GM23248 (cell line): Measurements from ENCODE around the gene PDHX. TPM values are rescaled to one million over a fixed set of nuclear protein-coding genes. Genes with fewer than 3 reads are reported as not detected.

ENCODE experiments used
- DNase-seq: peaks from one replicate; pipeline ENCODE4 v3.0.0-alpha.2; 2015
- H2AFZ ChIP-seq: fragments of 200-600 bp; sonication (generic); 2 replicates; pipeline ENCODE4 v1.6.1; 2016; ENCODE audit warnings: antibody characterized with exemption
- H3F3A ChIP-seq: fragments of 200-600 bp; sonication (generic); 2 replicates; pipeline ENCODE4 v1.6.1; 2016; ENCODE audit warnings: mild to moderate bottlenecking, antibody characterized with exemption, mixed run types; ENCODE audit not compliant: insufficient read depth
- H3K27ac ChIP-seq: fragments of 200-600 bp; sonication (generic); 2 replicates; pipeline ENCODE4 v1.5.1; 2016; ENCODE audit warnings: mild to moderate bottlenecking
- H3K27me3 ChIP-seq: fragments of 200-600 bp; sonication (generic); replicated peaks from 2 replicates; pipeline ENCODE4 v1.6.1; 2016; ENCODE audit warnings: mild to moderate bottlenecking; ENCODE audit not compliant: insufficient read depth
- H3K36me3 ChIP-seq: fragments of 200-600 bp; sonication (generic); 2 replicates; pipeline ENCODE4 v1.6.1; 2016; ENCODE audit warnings: low read depth, mild to moderate bottlenecking
- H3K4me1 ChIP-seq: fragments of 200-600 bp; sonication (generic); 2 replicates; pipeline ENCODE4 v1.6.1; 2016; ENCODE audit warnings: mild to moderate bottlenecking; ENCODE audit not compliant: insufficient read depth
- H3K4me2 ChIP-seq: fragments of 200-600 bp; sonication (generic); one replicate; pipeline ENCODE4 v1.6.1; 2016; ENCODE audit warnings: mild to moderate bottlenecking; ENCODE audit not compliant: unreplicated experiment
- H3K4me3 ChIP-seq: fragments of 200-600 bp; sonication (generic); 2 replicates; pipeline ENCODE4 v1.5.1; 2016; ENCODE audit warnings: mild to moderate bottlenecking
- H3K79me2 ChIP-seq: fragments of 200-600 bp; sonication (generic); 2 replicates; pipeline ENCODE4 v1.6.1; 2016; ENCODE audit warnings: mild to moderate bottlenecking; ENCODE audit not compliant: insufficient read depth
- H3K9ac ChIP-seq: fragments of 200-600 bp; sonication (generic); 2 replicates; pipeline ENCODE4 v1.6.1; 2016; ENCODE audit warnings: mild to moderate bottlenecking
- H3K9me2 ChIP-seq: fragments of 200-600 bp; sonication (generic); 2 replicates; pipeline ENCODE4 v1.6.1; 2016; ENCODE audit warnings: mixed run types, mild to moderate bottlenecking, moderate library complexity; ENCODE audit not compliant: insufficient read depth
- H3K9me3 ChIP-seq: fragments of 200-600 bp; sonication (generic); one replicate; pipeline ENCODE4 v1.6.1; 2017; ENCODE audit warnings: low read depth
- H4K20me1 ChIP-seq: fragments of 200-600 bp; sonication (generic); 2 replicates; pipeline ENCODE4 v1.6.0; 2016; ENCODE audit not compliant: insufficient read depth
- EZH2 ChIP-seq: fragments of 200-600 bp; sonication (generic); IDR thresholded peaks from 2 replicates; pipeline ENCODE4 v1.6.1; 2018; ENCODE audit warnings: antibody characterized with exemption, mild to moderate bottlenecking; ENCODE audit not compliant: insufficient read depth, poor library complexity, severe bottlenecking
- EZH2phosphoT487 ChIP-seq: fragments of 200-600 bp; sonication (generic); IDR thresholded peaks from 2 replicates; pipeline ENCODE4 v1.6.1; 2018; ENCODE audit warnings: antibody characterized with exemption, moderate library complexity, mild to moderate bottlenecking, low read depth; ENCODE audit not compliant: insufficient read depth
- WGBS, 2 experiments: methylation state at CpG; one replicate each; pipeline ENCODE4 v1.1.6; 2015 to 2017; ENCODE audit warnings: low lambda C conversion rate in 2 of 2, low coverage in 1 of 2; ENCODE audit errors: missing lambda C conversion rate in 2 of 2; 5-methylcytosine and 5-hydroxymethylcytosine counted together
- in situ Hi-C: fragments of 300-500 bp; cut with MboI; formaldehyde crosslinking; loops from 2 replicates; pipeline ENCODE4 v1.15.0; 2020
- polyA plus RNA-seq: library from polyadenylated mRNA; unstranded; fragments of >200 nt; fragmentation: Nextera tagmentation; extraction: Ambion mirVana; gene quantifications from 2 replicates; pipeline ENCODE4 v1.2.1, GENCODE V29; 2016
- total RNA-seq: library from RNA; depleted of rRNA; stranded (reverse); fragments of >200 nt; shearing (Covaris generic); gene quantifications from 2 replicates; pipeline ENCODE4 v1.2.3, GENCODE V29; 2014

PDHX gene
- total and polyA plus RNA-seq, 2 experiments from 2014 or later: 36.1 to 40.1 TPM

DNA sequence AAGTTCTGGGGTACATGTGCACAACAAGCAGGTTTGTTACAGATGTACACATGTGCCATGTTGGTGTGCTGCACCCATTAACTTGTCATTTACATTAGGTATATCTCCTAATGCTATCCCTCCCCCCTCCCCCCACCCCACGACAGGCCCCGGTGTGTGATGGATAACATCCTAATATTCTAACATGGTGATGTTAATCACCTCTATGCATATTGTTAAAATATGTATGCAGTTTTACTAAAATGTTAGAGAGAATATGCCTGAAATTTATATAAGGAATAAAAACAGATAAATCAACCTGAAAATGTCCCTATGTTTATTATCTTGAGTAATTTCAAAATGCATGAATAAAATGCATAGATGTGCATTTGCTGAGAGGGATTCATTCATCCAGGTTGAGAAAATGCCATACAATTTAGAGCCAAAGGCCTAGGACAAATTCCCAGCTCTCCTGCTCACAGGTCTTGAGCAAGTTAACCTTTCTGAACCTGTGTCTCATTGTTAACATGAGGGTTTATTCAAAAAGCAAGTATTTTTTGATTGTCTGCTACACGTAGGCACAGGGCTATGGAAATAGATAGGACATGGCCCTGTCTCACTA, 38.9 kb upstream of the PDHX start:
- 96 to 99% methylated on average over 3 of the region's 3 CpGs for WGBS, 2 experiments
- TF ChIP-seq EZH2 (no peak), EZH2phosphoT487 (no peak)

DNA sequence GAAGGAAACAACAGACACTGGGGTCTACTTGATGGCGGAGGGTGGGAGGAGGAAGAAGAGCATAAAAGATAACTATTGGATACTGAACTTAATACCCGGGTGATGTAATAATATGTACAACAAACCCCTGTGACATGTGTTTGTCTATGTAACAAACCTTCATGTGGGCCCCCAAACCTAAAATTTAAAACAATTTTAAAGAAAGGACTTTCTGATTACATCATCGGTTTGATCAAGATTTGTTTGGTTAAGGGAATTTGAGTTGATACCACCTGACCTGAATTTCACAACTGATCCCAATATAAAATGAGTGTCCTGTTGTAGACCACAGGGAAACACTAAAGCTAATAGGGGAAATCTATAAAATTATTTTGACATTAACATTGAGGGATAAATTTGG, 34.5 kb upstream of the PDHX start:
- Histone ChIP-seq H3K36me3 (peaks cover 6% of the 10 kb centered on the region), H4K20me1 (no peaks in the 10 kb centered on the region), H3K9me3 (no peaks in the 10 kb centered on the region), H3F3A (no peaks in the 10 kb centered on the region), H2AFZ (no peak overlapping the region), H3K4me3 (no peak overlapping the region), H3K4me1 (no peaks in the 10 kb centered on the region), H3K79me2 (no peaks in the 10 kb centered on the region), H3K4me2 (no peak overlapping the region), H3K9me2 (no peaks in the 10 kb centered on the region), H3K27me3 (no peaks in the 10 kb centered on the region), H3K27ac (no peak overlapping the region), H3K9ac (no peak overlapping the region)
- whole genome bisulfite sequencing, 2 experiments: 96 to 99% methylated on average over 3 of the region's 3 CpGs
- in situ Hi-C loops: no loop called here
- no peak for TF ChIP-seq EZH2
- no peak for TF ChIP-seq EZH2phosphoT487
- DNase-seq: no peak

More for the DNA sequence above, 38.9 kb upstream of the PDHX start:
- no peaks in the 10 kb centered on the region for H3K27me3 ChIP-seq
- H3K9me2 ChIP-seq: no peaks in the 10 kb centered on the region
- H3K4me3 ChIP-seq: no peak overlapping the region
- in situ Hi-C loops: no loop called here
- no peak for DNase-seq
- no peaks in the 10 kb centered on the region for H3K9me3 ChIP-seq
- no peak overlapping the region for H3K9ac ChIP-seq
- H3K4me1 ChIP-seq: no peaks in the 10 kb centered on the region
- H2AFZ ChIP-seq: no peak overlapping the region
- no peaks in the 10 kb centered on the region for H4K20me1 ChIP-seq
- no peak overlapping the region for H3K4me2 ChIP-seq
- H3K36me3 ChIP-seq: peaks cover 6% of the 10 kb centered on the region; the same call in 1 of the 2 replicates
- H3F3A ChIP-seq: no peaks in the 10 kb centered on the region
- no peak overlapping the region for H3K27ac ChIP-seq
- H3K79me2 ChIP-seq: no peaks in the 10 kb centered on the region

DNA sequence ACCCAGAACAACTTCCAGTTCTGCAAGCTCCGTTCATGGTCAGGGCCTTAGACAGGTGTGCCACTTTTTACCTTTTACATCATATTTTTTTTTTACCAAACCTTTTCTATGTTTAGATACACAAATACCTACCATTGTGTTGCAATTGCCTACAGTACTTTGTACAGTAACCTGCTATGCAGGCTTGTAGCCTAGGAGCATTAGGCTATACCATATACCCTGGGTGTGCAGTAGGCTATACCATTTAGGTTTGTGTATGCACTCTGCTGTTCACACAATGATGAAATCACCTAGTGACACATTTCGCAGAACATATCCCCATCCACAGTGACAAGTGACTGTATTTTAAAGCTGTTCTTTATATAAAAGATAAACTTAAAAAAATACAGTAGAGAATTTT, 29.8 kb upstream of the PDHX start:
- no peaks in the 10 kb centered on the region for H3K27me3 ChIP-seq
- H3K4me1 ChIP-seq: no peaks in the 10 kb centered on the region
- H3K4me3 ChIP-seq: no peak overlapping the region
- DNase-seq: no peak
- H2AFZ ChIP-seq: no peak overlapping the region
- H3K4me2 ChIP-seq: no peak overlapping the region
- WGBS, 2 experiments: 96 to 97% methylated on average over 2 of the region's 2 CpGs
- no peaks in the 10 kb centered on the region for H4K20me1 ChIP-seq
- no peaks in the 10 kb centered on the region for H3F3A ChIP-seq
- no peaks in the 10 kb centered on the region for H3K9me3 ChIP-seq
- TF ChIP-seq EZH2phosphoT487 (no peak), EZH2 (no peak)
- no peaks in the 10 kb centered on the region for H3K9me2 ChIP-seq
- no peak overlapping the region for H3K27ac ChIP-seq
- no peaks in the 10 kb centered on the region for H3K79me2 ChIP-seq
- H3K9ac ChIP-seq: no peak overlapping the region
- peaks cover 9% of the 10 kb centered on the region; the same call in 1 of the 2 replicates for H3K36me3 ChIP-seq
- in situ Hi-C loops: no loop called here

DNA sequence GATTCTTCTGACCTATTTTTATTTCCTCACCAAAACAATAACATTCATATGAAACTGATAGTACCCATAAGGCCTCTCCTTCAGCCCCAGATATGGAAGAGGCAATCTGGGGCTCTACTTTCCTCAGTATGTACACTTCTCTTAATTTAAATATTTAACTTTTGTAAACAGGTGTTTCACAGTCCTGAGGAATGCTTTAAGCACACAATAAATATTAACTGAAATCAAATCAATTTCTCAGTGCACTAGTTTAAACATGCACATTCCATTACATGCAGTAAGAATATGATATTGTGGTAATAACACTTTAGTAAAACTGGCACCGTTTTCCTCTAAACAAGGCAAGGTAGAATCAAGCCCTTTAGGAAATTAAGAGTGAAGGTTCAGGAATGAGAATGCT, 29.2 kb upstream of the PDHX start:
- no peaks in the 10 kb centered on the region for H4K20me1 ChIP-seq
- H3K9me2 ChIP-seq: no peaks in the 10 kb centered on the region
- no peak for TF ChIP-seq EZH2phosphoT487
- TF ChIP-seq EZH2: no peak
- H3K27me3 ChIP-seq: no peaks in the 10 kb centered on the region
- H3F3A ChIP-seq: no peaks in the 10 kb centered on the region
- WGBS, 2 experiments: 88 to 100% methylated on average over 1 of the region's 1 CpG
- no peak overlapping the region for H3K9ac ChIP-seq
- H2AFZ ChIP-seq: no peak overlapping the region
- H3K79me2 ChIP-seq: no peaks in the 10 kb centered on the region
- in situ Hi-C loops: no loop called here
- no peak overlapping the region for H3K4me3 ChIP-seq
- H3K9me3 ChIP-seq: no peaks in the 10 kb centered on the region
- no peaks in the 10 kb centered on the region for H3K4me1 ChIP-seq
- no peak overlapping the region for H3K27ac ChIP-seq
- no peak overlapping the region for H3K4me2 ChIP-seq
- H3K36me3 ChIP-seq: peaks cover 5% of the 10 kb centered on the region; the same call in 1 of the 2 replicates
- DNase-seq: no peak
